ENCODE results near the gene TARBP1. TPM values are rescaled to one million over a fixed set of nuclear protein-coding genes. Genes with fewer than 3 reads are reported as not detected.

The TARBP1 gene
- total and polyA plus RNA-seq, 2 of the 8 experiments (the other 6 are each of a cell fraction or from before 2014, with no cell fraction given): 21.9 to 32.3 TPM

GRCh38 chr1:234375672-234376071 is 103.3 kb downstream of the TARBP1 start:
- H2BK15ac ChIP-seq (ENCODE audit: low read length): no peak overlapping the region
- H3K79me2 ChIP-seq (ENCODE audit: control insufficient read depth in 1 of 2, insufficient read depth in 2 of 2, low read length in 2 of 2): peaks cover 0 to 15% of the 10 kb centered on the region in 2 experiments; a peak in 2 of 4 replicates
- H4K20me1 ChIP-seq (replicated peaks in 1 of 2; ENCODE audit: control insufficient read depth in 1 of 2, insufficient read depth in 2 of 2, low read length in 2 of 2): peaks cover 0 to 3% of the 10 kb centered on the region in 2 experiments
- H4K91ac ChIP-seq (replicated peaks; ENCODE audit: insufficient read length, low read length): no peak overlapping the region
- H4K5ac ChIP-seq (ENCODE audit: insufficient read length, low read depth, low read length): no peak overlapping the region
- H2BK12ac ChIP-seq (ENCODE audit: low read depth, low read length): no peak overlapping the region
- H3K79me1 ChIP-seq (ENCODE audit: low read depth, low read length): 0 out of 2 replicates have a peak, but pooled peaks cover 2% of the 10 kb centered on the region
- H3K4me3 ChIP-seq (ENCODE audit: extremely low read depth in 1 of 4, insufficient read depth in 2 of 4, low read depth in 3 of 4, low read length in 4 of 4): no peak overlapping the region
- CTCF ChIA-PET (ENCODE audit: partially characterized antibody): no interaction called here
- TF ChIP-seq JUND (IDR thresholded peaks at IDR 0.05; ENCODE audit: low read length) (no peak), SIX5 (IDR thresholded peaks at IDR 0.05; ENCODE audit: low read depth, low read length) (no peak), ZNF274 (IDR thresholded peaks at IDR 0.05; ENCODE audit: borderline replicate concordance, extremely low read depth, low read length) (no peak), TAF7 (optimal IDR thresholded peaks at IDR 0.05; ENCODE audit: borderline replicate concordance, low read depth, low read length) (no peak), CHD2 (IDR thresholded peaks at IDR 0.05; ENCODE audit: low read length) (no peak)
- H3K4me1 ChIP-seq (replicated peaks in 1 of 4; ENCODE audit: control insufficient read depth in 3 of 4, insufficient read depth in 4 of 4, low read length in 3 of 4): peaks cover 0 to 4% (median 1%) of the 10 kb centered on the region in 4 experiments; a peak in 3 of 7 replicates
- no peak overlapping the region for H2BK120ac ChIP-seq (replicated peaks; ENCODE audit: low read depth, low read length)
- no peak overlapping the region for H3K14ac ChIP-seq (ENCODE audit: insufficient read length)
- H4K8ac ChIP-seq (ENCODE audit: extremely low read depth, insufficient read depth, low read length): no peak overlapping the region
- H2AK5ac ChIP-seq (ENCODE audit: low read depth, low read length): no peak overlapping the region
- no peaks in the 10 kb centered on the region for H3K23me2 ChIP-seq (ENCODE audit: low read depth, low read length)
- no peak overlapping the region for H3K23ac ChIP-seq (ENCODE audit: insufficient read length)
- H2AFZ ChIP-seq (ENCODE audit: low read length): no peak overlapping the region
- POLR2A ChIA-PET (ENCODE audit: partially characterized antibody): interaction anchor here (1.6 kb wide), 1 partner anchor 10 kb away, joined by 6 read pairs; no protein-coding TSS in a partner anchor
- FAIRE-seq (no peak), DNase-seq (ENCODE audit: low read depth in 1 of 2, low spot score in 2 of 2) (no peak)
- H3K18ac ChIP-seq (ENCODE audit: extremely low read depth, low read length): no peak overlapping the region
- H3K4ac ChIP-seq (replicated peaks; ENCODE audit: insufficient read length, low read depth, low read length): no peak overlapping the region
- H3K9ac ChIP-seq (replicated peaks in 1 of 4; ENCODE audit: extremely low read depth in 1 of 4, low read depth in 3 of 4, low read length in 3 of 4): no peak overlapping the region
- H3K27ac ChIP-seq (ENCODE audit: low read depth, low read length): no peak overlapping the region
- H3K36me3 ChIP-seq (ENCODE audit: control insufficient read depth in 2 of 4, insufficient read depth in 4 of 4, low read length in 3 of 4): peaks cover 6 to 35% (median 16%) of the 10 kb centered on the region in 4 experiments; a peak in 7 of 8 replicates
- no peak overlapping the region for H3K4me2 ChIP-seq (ENCODE audit: insufficient read depth in 1 of 2, low read depth in 2 of 2, low read length in 2 of 2)
- no peak overlapping the region for H3K56ac ChIP-seq (replicated peaks; ENCODE audit: insufficient read length, low read depth, low read length)
- no peak overlapping the region for H2BK20ac ChIP-seq (ENCODE audit: low read length)
- WGBS, 2 experiments (ENCODE audit: extremely low coverage in 1 of 2, insufficient coverage in 1 of 2, insufficient read length in 1 of 2, insufficient replicate concordance in 2 of 2, low coverage in 1 of 2, low lambda C conversion rate in 2 of 2, missing lambda C conversion rate in 1 of 2): 92% methylated on average over 7 of the region's 7 CpGs; no CpG with 5 or more reads in 1 of the 2 experiments
- no peak overlapping the region for H2BK5ac ChIP-seq (ENCODE audit: low read depth, low read length)
- no peaks in the 10 kb centered on the region for H3K9me3 ChIP-seq (ENCODE audit: insufficient read depth in 2 of 2, low read depth in 1 of 2, low read length in 1 of 2)
- no peaks in the 10 kb centered on the region; a peak in 1 of 7 replicates for H3K27me3 ChIP-seq (replicated peaks in 1 of 4; ENCODE audit: control insufficient read depth in 3 of 4, extremely low read depth in 1 of 4, insufficient read depth in 3 of 4, low read length in 3 of 4)
